Gastrocnemius medialis (tissue), 4 donors: ENCODE results near the gene MACROH2A2. TPM values are rescaled to one million over a fixed set of nuclear protein-coding genes. Genes with fewer than 3 reads are reported as not detected.

Experiments used
- ATAC-seq, 2 donors: fragments of 150-250 bp; one replicate each; pipeline ENCODE4 v1.9.1; 2016
- DNase-seq, 2 donors: peaks; one replicate each; pipeline ENCODE4 v3.0.0-alpha.2; 2019
- H3K27ac ChIP-seq, 4 donors: fragments of 200-600 bp; sonication (generic); 1 replicate in 1 of 4; 2 replicates in 3 of 4; pipeline ENCODE4 v1.5.1; 2016 to 2018; ENCODE audit warnings: mild to moderate bottlenecking in 2 of 4, moderate library complexity in 1 of 4
- H3K27me3 ChIP-seq, 3 donors: fragments of 200-600 bp; sonication (generic) in 2 of 3; 1 replicate in 1 of 3; 2 replicates in 2 of 3; pipeline versions ENCODE4 v1.5.1 to v1.6.0; 2016 to 2019; ENCODE audit warnings: mild to moderate bottlenecking in 1 of 3, moderate library complexity in 1 of 3
- H3K36me3 ChIP-seq, 2 donors: fragments of 200-600 bp; sonication (generic) in 1 of 2; one replicate each; pipeline ENCODE4 v1.5.1; 2017 to 2018
- H3K4me1 ChIP-seq, 2 donors: fragments of 200-600 bp; sonication (generic) in 1 of 2; one replicate each; pipeline ENCODE4 v1.5.1; 2016 to 2017; ENCODE audit warnings: mild to moderate bottlenecking in 2 of 2
- H3K4me3 ChIP-seq, 4 donors: fragments of 200-600 bp; sonication (generic) in 3 of 4; 1 replicate in 1 of 4; 2 replicates in 3 of 4; pipeline ENCODE4 v1.5.1; 2016 to 2019; ENCODE audit warnings: mild to moderate bottlenecking in 2 of 4
- H3K9me3 ChIP-seq, 3 donors: fragments of 200-600 bp; sonication (generic) in 2 of 3; 1 replicate in 1 of 3; 2 replicates in 2 of 3; pipeline ENCODE4 v1.5.1; 2016 to 2019
- CTCF ChIP-seq, 5 experiments: fragments of 450-650 bp in 3 of 5; fragments of 200-600 bp in 2 of 5; sonication (generic) in 2 of 5; IDR thresholded peaks in 4 of 5; conservative IDR thresholded peaks in 1 of 5; 1 replicate in 4 of 5; 2 replicates in 1 of 5; pipeline ENCODE4 v1.5.1; 2016 to 2019; ENCODE audit warnings: antibody characterized with exemption in 5 of 5, mild to moderate bottlenecking in 3 of 5, moderate library complexity in 3 of 5
- POLR2A ChIP-seq, 2 donors: fragments of 450-650 bp; IDR thresholded peaks; one replicate each; pipeline ENCODE4 v1.6.1; 2017; ENCODE audit warnings: antibody characterized with exemption in 2 of 2, mild to moderate bottlenecking in 2 of 2, moderate library complexity in 2 of 2
- in situ Hi-C, 4 donors: fragments of 200-750 bp; cut with MboI; loops; one replicate each; pipeline versions ENCODE4 v1.15.0 to v1.8.0; 2017; ENCODE audit warnings: low sequenced_read_pairs in 4 of 4
- intact Hi-C: fragments of 100-400 bp; cut with DNase I; formaldehyde crosslinking; loops from one replicate; pipeline ENCODE4 v1.15.1; 2023; ENCODE audit warnings: low total_unique reads
- total RNA-seq, 4 donors: library from RNA; depleted of rRNA; stranded (reverse); fragments of >200 nt; gene quantifications; one replicate each; pipeline versions ENCODE4 v1.1.0 to v1.2.3, GENCODE V29; 2016

Gene MACROH2A2
- total RNA-seq, 4 donors from 2014 or later: 0.53 to 5.2 (median 4.3) TPM

GRCh38 chr10:70146489-70147258 lies 94.0 kb downstream of the MACROH2A2 start, which contains the start of gene TYSND1:
TYSND1 (minus strand) TSS chr10:70146700; CDS start chr10:70146586, 114 bp downstream.
- ATAC-seq (peak; percentile 98), DNase-seq (peak; percentile 97)
- peaks cover 0 to 18% of the 10 kb centered on the region in 2 donors for H3K36me3 ChIP-seq
- H3K4me1 ChIP-seq: peaks cover 16 to 18% of the 10 kb centered on the region in 2 donors
- TF ChIP-seq POLR2A (IDR thresholded peaks at IDR 0.05): peak; percentile 56 to 70
- TF ChIP-seq CTCF (IDR thresholded peaks at IDR 0.05 in 4 of 5, conservative IDR thresholded peaks at IDR 0.05 in 1 of 5): peak; percentile 58 to 81 (median 68)
- in situ Hi-C loops: no loop called here
- peak within 1 kb of the TSS; percentile 82 to 94 (median 87) for H3K27ac ChIP-seq
- H3K4me3 ChIP-seq: peak within 1 kb of the TSS; percentile 69 to 86 (median 76)
- H3K9me3 ChIP-seq: no peaks in the 10 kb centered on the region
- H3K27me3 ChIP-seq: no peaks in the 10 kb centered on the region
- intact Hi-C loops: loop anchor here (1.0 to 5.0 kb wide), 3 partner anchors 24 to 86 kb away; partner anchors contain the start of genes PPA1 and SAR1A

- peak overlapping the region in 2 of 4 donors; percentile 69 to 86 for H3K4me3 ChIP-seq
Measured at GRCh38 chr10:70147259-70147625, 94.6 kb downstream of the MACROH2A2 start.

GRCh38 chr10:70148516-70148915 lies 95.9 kb downstream of the MACROH2A2 start:
- H3K27ac ChIP-seq: no peak overlapping the region
- peaks cover 16 to 18% of the 10 kb centered on the region in 2 donors for H3K4me1 ChIP-seq
- no peaks in the 10 kb centered on the region for H3K27me3 ChIP-seq
- no peaks in the 10 kb centered on the region for H3K9me3 ChIP-seq
- no peak for DNase-seq
- no peak for ATAC-seq
- in situ Hi-C loops (no loop called here), intact Hi-C loops (loop anchor here (5.0 kb wide), 1 partner anchor 84 kb away; the partner anchor contains the start of gene PPA1)
- H3K36me3 ChIP-seq: peaks cover 0 to 36% of the 10 kb centered on the region in 2 donors
- TF ChIP-seq POLR2A (IDR thresholded peaks at IDR 0.05): no peak
- no peak for TF ChIP-seq CTCF (IDR thresholded peaks at IDR 0.05 in 4 of 5, conservative IDR thresholded peaks at IDR 0.05 in 1 of 5)
- no peak overlapping the region for H3K4me3 ChIP-seq

More at GRCh38 chr10:70147259-70147625, 94.6 kb downstream of the MACROH2A2 start:
- DNase-seq (no peak), ATAC-seq (no peak)
- H3K27ac ChIP-seq: peak overlapping the region; percentile 82 to 94 (median 87)
- H3K36me3 ChIP-seq: peaks cover 0 to 23% of the 10 kb centered on the region in 2 donors
- no peak for TF ChIP-seq CTCF (IDR thresholded peaks at IDR 0.05 in 4 of 5, conservative IDR thresholded peaks at IDR 0.05 in 1 of 5)
- TF ChIP-seq POLR2A (IDR thresholded peaks at IDR 0.05): no peak
- in situ Hi-C loops (no loop called here), intact Hi-C loops (loop anchor here (5.0 kb wide), 1 partner anchor 85 kb away; the partner anchor contains the start of gene PPA1)
- no peaks in the 10 kb centered on the region for H3K27me3 ChIP-seq
- H3K9me3 ChIP-seq: no peaks in the 10 kb centered on the region
- peaks cover 16 to 18% of the 10 kb centered on the region in 2 donors for H3K4me1 ChIP-seq

- in situ Hi-C loops: no loop called here
Measured at GRCh38 chr10:70155255-70155838, 102.7 kb downstream of the MACROH2A2 start.

More at GRCh38 chr10:70155255-70155838, 102.7 kb downstream of the MACROH2A2 start:
- Histone ChIP-seq H3K36me3 (peaks cover 0 to 80% of the 10 kb centered on the region in 2 donors), H3K9me3 (no peaks in the 10 kb centered on the region), H3K27ac (no peak overlapping the region), H3K4me3 (no peak overlapping the region), H3K4me1 (peaks cover 0 to 5% of the 10 kb centered on the region in 2 donors), H3K27me3 (no peaks in the 10 kb centered on the region)
- DNase-seq (no peak), ATAC-seq (no peak)
- intact Hi-C loops: no loop called here
- TF ChIP-seq CTCF (IDR thresholded peaks at IDR 0.05 in 4 of 5, conservative IDR thresholded peaks at IDR 0.05 in 1 of 5) (no peak), POLR2A (IDR thresholded peaks at IDR 0.05) (no peak)
